ENCODE data around the gene ANKRD10. TPM values are rescaled to one million over a fixed set of nuclear protein-coding genes. Genes with fewer than 3 reads are reported as not detected.

The ANKRD10 gene
- total and polyA plus RNA-seq, 3 experiments from 2014 or later: 65.4 to 76.1 (median 65.8) TPM

- no peaks in the 10 kb centered on the region for H3K27me3 Mint-ChIP-seq
- POLR2A ChIA-PET: interaction anchor here (0.6 kb wide), 1 partner anchor 171 kb away, joined by 3 read pairs; no protein-coding TSS in a partner anchor
These were observed 31.3 kb downstream of the ANKRD10 start for GRCh38 chr13:110883542-110883941.

DNA sequence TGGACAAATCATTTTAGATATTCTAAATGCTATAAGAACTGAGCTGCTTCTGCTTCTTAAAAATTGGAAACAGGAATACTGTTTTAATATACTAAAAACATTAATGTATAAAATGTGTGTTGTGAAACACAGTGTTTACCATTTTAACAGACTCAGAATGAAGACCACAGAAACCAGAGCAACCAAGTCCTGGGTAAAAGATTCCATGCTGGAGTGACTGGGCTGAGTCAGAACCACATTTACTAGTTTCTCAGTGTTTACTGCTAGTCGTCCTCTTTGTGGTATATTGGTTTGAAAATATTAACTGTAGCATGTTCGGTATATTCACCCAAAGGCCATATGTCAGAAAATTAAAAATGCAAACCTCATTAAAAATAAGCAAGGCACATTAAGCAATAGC, 31.9 kb downstream of the ANKRD10 start:
- Mint-ChIP-seq H3K27me3 (no peaks in the 10 kb centered on the region), H3K27ac (no peak overlapping the region), H3K9me3 (no peaks in the 10 kb centered on the region), H3K4me1 (peaks cover 0 to 9% (median 6%) of the 10 kb centered on the region in 3 donors), H3K4me3 (no peak overlapping the region), H3K36me3 (peaks cover 0 to 19% (median 0%) of the 10 kb centered on the region in 3 donors)
- no peaks in the 10 kb centered on the region for H3K36me3 ChIP-seq (ENCODE audit: insufficient read depth, low read length)
- CTCF ChIA-PET: no interaction called here
- H3K27me3 ChIP-seq (ENCODE audit: insufficient read depth, low read length, poor library complexity, severe bottlenecking): no peaks in the 10 kb centered on the region
- H3K27ac ChIP-seq (ENCODE audit: low read depth, low read length): no peak overlapping the region
- H3K9me3 ChIP-seq (ENCODE audit: low read length): no peaks in the 10 kb centered on the region
- no peak for DNase-seq
- no peaks in the 10 kb centered on the region for H3K4me1 ChIP-seq (ENCODE audit: insufficient read depth, low read length)
- POLR2A ChIA-PET: interaction anchor here (0.6 kb wide), 1 partner anchor 171 kb away, joined by 3 read pairs; no protein-coding TSS in a partner anchor
- no peak overlapping the region for H3K4me3 ChIP-seq (ENCODE audit: low read length)

More at GRCh38 chr13:110883542-110883941, 31.3 kb downstream of the ANKRD10 start:
- Mint-ChIP-seq H3K4me3 (no peak overlapping the region), H3K27ac (no peak overlapping the region), H3K4me1 (peaks cover 0 to 9% (median 6%) of the 10 kb centered on the region in 3 donors), H3K36me3 (peaks cover 0 to 19% (median 0%) of the 10 kb centered on the region in 3 donors), H3K9me3 (no peaks in the 10 kb centered on the region)
- no peaks in the 10 kb centered on the region for H3K4me1 ChIP-seq (ENCODE audit: insufficient read depth, low read length)
- DNase-seq: no peak
- H3K27ac ChIP-seq (ENCODE audit: low read depth, low read length): no peak overlapping the region
- H3K4me3 ChIP-seq (ENCODE audit: low read length): no peak overlapping the region
- no peaks in the 10 kb centered on the region for H3K27me3 ChIP-seq (ENCODE audit: insufficient read depth, low read length, poor library complexity, severe bottlenecking)
- H3K36me3 ChIP-seq (ENCODE audit: insufficient read depth, low read length): no peaks in the 10 kb centered on the region
- CTCF ChIA-PET: no interaction called here
- H3K9me3 ChIP-seq (ENCODE audit: low read length): no peaks in the 10 kb centered on the region

DNA sequence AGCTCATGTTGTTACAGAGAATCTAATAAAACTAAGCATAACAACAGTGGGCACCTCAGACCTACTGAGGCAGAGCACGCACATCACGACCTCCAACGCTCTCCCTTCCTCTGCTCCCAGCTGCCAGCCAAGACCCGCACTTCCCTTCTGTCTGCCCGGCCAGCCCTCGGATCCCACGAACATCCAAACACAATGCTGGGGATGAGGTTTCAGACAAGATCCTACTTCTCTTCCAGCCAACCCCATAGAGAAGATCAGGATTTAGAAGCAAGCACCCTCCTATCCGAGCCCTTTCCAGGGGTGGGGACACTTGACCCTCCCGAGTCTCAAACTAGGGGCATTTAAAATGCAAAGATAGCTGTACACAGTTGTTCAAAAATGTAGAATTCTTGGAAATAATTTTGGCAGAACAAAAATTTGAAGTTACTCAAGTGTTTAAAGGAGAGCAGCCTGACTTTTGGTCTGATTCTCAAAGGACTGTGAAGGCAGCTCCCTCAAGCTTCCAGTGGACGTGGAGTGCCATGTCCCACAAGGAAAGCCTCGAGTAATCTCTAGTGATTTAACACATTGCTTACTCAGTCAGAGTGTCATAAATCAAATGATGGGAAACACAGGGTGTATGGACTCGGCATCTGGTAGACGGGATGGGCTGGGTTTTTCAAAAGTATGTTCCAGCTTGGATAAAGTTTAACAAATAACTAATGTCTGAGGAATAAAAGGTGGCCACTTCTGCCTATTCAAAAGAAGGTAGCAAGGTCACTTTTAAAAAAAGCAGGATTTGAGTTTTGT, 32.8 kb downstream of the ANKRD10 start:
- no peaks in the 10 kb centered on the region for H3K9me3 ChIP-seq (ENCODE audit: low read length)
- Mint-ChIP-seq H3K27ac (no peak overlapping the region), H3K27me3 (no peaks in the 10 kb centered on the region), H3K9me3 (no peaks in the 10 kb centered on the region), H3K36me3 (peaks cover 0 to 19% (median 0%) of the 10 kb centered on the region in 3 donors), H3K4me1 (peaks cover 0 to 6% (median 6%) of the 10 kb centered on the region in 3 donors), H3K4me3 (no peak overlapping the region)
- POLR2A ChIA-PET: no interaction called here
- no peaks in the 10 kb centered on the region for H3K4me1 ChIP-seq (ENCODE audit: insufficient read depth, low read length)
- no peak overlapping the region for H3K27ac ChIP-seq (ENCODE audit: low read depth, low read length)
- H3K36me3 ChIP-seq (ENCODE audit: insufficient read depth, low read length): no peaks in the 10 kb centered on the region
- no peaks in the 10 kb centered on the region for H3K27me3 ChIP-seq (ENCODE audit: insufficient read depth, low read length, poor library complexity, severe bottlenecking)
- CTCF ChIA-PET: no interaction called here
- no peak for DNase-seq
- H3K4me3 ChIP-seq (ENCODE audit: low read length): no peak overlapping the region

DNA sequence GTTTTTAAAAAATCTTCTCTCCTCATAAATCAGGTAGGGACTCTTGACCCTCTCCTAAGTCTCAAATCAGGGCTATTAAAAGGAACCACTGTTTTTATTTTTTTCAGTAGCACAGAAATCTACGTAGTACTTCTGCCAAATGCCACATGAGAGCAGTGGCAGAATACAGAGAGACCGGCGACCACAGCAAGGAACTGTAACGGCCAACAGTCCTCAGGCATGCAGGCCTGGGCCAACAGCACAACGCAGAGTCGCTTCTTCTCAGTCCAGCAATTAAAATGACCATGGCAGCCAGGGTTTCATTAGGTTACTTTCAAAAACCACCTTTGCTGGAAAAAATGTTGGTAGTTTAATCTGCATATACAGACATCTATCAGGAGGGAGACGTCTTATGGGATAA, 34.2 kb downstream of the ANKRD10 start:
- Histone ChIP-seq H3K27ac (ENCODE audit: low read depth, low read length) (no peak overlapping the region), H3K27me3 (ENCODE audit: insufficient read depth, low read length, poor library complexity, severe bottlenecking) (no peaks in the 10 kb centered on the region), H3K9me3 (ENCODE audit: low read length) (no peaks in the 10 kb centered on the region), H3K4me1 (ENCODE audit: insufficient read depth, low read length) (no peaks in the 10 kb centered on the region), H3K4me3 (ENCODE audit: low read length) (no peak overlapping the region), H3K36me3 (ENCODE audit: insufficient read depth, low read length) (no peaks in the 10 kb centered on the region)
- Mint-ChIP-seq H3K4me3 (peak overlapping the region in 1 of 7 donors; percentile 27), H3K27ac (no peak overlapping the region), H3K4me1 (peaks cover 0 to 3% (median 1%) of the 10 kb centered on the region in 3 donors), H3K9me3 (no peaks in the 10 kb centered on the region), H3K36me3 (peaks cover 0 to 19% (median 0%) of the 10 kb centered on the region in 3 donors), H3K27me3 (no peaks in the 10 kb centered on the region)
- POLR2A ChIA-PET: no interaction called here
- DNase-seq: no peak
- CTCF ChIA-PET: no interaction called here

- ChIA-PET POLR2A (no interaction called here), CTCF (no interaction called here)
- Histone ChIP-seq H3K27ac (ENCODE audit: low read depth, low read length) (no peak overlapping the region), H3K4me1 (ENCODE audit: insufficient read depth, low read length) (peaks cover 4% of the 10 kb centered on the region), H3K36me3 (ENCODE audit: insufficient read depth, low read length) (no peaks in the 10 kb centered on the region), H3K9me3 (ENCODE audit: low read length) (no peaks in the 10 kb centered on the region), H3K27me3 (ENCODE audit: insufficient read depth, low read length, poor library complexity, severe bottlenecking) (no peaks in the 10 kb centered on the region), H3K4me3 (ENCODE audit: low read length) (no peak overlapping the region)
- H3K4me3 Mint-ChIP-seq: no peak overlapping the region
- H3K9me3 Mint-ChIP-seq: no peaks in the 10 kb centered on the region
- H3K4me1 Mint-ChIP-seq: peaks cover 6 to 7% (median 7%) of the 10 kb centered on the region in 3 donors
- H3K36me3 Mint-ChIP-seq: peaks cover 0 to 19% (median 0%) of the 10 kb centered on the region in 3 donors
- H3K27me3 Mint-ChIP-seq: peaks cover 0 to 4% of the 10 kb centered on the region in 2 donors
- no peak for DNase-seq
- H3K27ac Mint-ChIP-seq: no peak overlapping the region
These were observed 35.4 kb downstream of the ANKRD10 start for GRCh38 chr13:110879482-110879881.

DNA sequence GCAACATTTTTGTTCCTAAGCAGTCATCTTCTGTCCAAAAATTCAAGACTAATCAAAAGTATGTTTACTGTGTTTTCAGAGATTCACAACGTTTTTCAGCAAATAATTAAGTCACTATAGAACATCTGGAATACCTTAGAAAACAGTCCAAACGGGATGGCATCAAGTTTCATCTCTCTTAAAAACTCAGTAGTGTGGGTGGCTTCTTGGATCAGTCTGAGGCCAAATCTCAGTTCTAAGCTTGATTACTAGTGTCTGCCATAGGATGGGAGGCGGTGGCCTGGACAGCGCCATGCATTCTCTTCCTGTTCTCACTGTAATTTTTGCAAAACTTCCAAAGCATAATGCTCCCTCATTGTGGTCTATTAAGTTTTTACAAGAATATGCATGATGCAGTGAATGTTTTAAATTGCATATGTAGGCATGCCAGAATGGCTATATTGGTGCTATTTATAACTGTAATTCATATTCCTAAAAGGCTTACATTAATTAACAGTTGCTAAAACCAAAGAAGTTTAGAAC, 37.1 kb downstream of the ANKRD10 start:
- ChIA-PET POLR2A (no interaction called here), CTCF (no interaction called here)
- Histone ChIP-seq H3K27ac (ENCODE audit: low read depth, low read length) (no peak overlapping the region), H3K9me3 (ENCODE audit: low read length) (no peaks in the 10 kb centered on the region), H3K36me3 (ENCODE audit: insufficient read depth, low read length) (no peaks in the 10 kb centered on the region), H3K27me3 (ENCODE audit: insufficient read depth, low read length, poor library complexity, severe bottlenecking) (no peaks in the 10 kb centered on the region), H3K4me1 (ENCODE audit: insufficient read depth, low read length) (peaks cover 14% of the 10 kb centered on the region), H3K4me3 (ENCODE audit: low read length) (no peak overlapping the region)
- Mint-ChIP-seq H3K36me3 (peaks cover 0 to 17% (median 0%) of the 10 kb centered on the region in 3 donors), H3K27me3 (peaks cover 0 to 8% of the 10 kb centered on the region in 2 donors), H3K27ac (no peak overlapping the region), H3K9me3 (no peaks in the 10 kb centered on the region), H3K4me3 (no peak overlapping the region), H3K4me1 (peaks cover 6 to 7% (median 7%) of the 10 kb centered on the region in 3 donors)
- no peak for DNase-seq

- POLR2A ChIA-PET: no interaction called here
- Mint-ChIP-seq H3K9me3 (no peaks in the 10 kb centered on the region), H3K36me3 (peaks cover 0 to 13% (median 0%) of the 10 kb centered on the region in 3 donors)
These were observed 38.3 kb downstream of the ANKRD10 start for GRCh38 chr13:110876609-110877008.

DNA sequence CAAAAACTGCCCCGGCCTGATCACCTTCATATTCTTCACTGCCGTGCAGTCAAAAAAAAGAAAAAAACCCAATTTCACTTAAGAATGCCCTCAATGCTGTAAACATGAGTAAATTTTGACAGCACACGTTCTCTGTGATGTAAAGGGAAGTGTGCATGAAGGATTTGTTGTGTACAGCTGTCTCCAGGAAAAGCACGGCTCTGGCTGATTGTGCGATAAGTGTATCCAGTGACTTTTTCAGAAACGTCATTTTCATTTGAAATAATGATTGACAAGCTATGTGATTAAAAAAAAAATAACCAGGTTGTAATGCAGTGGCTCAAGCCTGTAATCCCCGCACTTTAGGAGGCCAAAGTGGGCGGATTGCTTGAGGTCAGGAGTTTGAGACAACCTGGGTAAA, 39.6 kb downstream of the ANKRD10 start:
- peaks cover 13 to 24% of the 10 kb centered on the region in 2 donors for H3K27me3 Mint-ChIP-seq
- no peaks in the 10 kb centered on the region for H3K9me3 ChIP-seq (ENCODE audit: low read length)
- ChIA-PET POLR2A (no interaction called here), CTCF (no interaction called here)
- peaks cover 14% of the 10 kb centered on the region for H3K4me1 ChIP-seq (ENCODE audit: insufficient read depth, low read length)
- H3K27ac ChIP-seq (ENCODE audit: low read depth, low read length): no peak overlapping the region
- H3K4me3 Mint-ChIP-seq: peak overlapping the region in 6 of 7 donors; percentile 1 to 82 (median 68)
- H3K36me3 ChIP-seq (ENCODE audit: insufficient read depth, low read length): no peaks in the 10 kb centered on the region
- H3K27me3 ChIP-seq (ENCODE audit: insufficient read depth, low read length, poor library complexity, severe bottlenecking): no peaks in the 10 kb centered on the region
- H3K9me3 Mint-ChIP-seq: no peaks in the 10 kb centered on the region
- no peak for DNase-seq
- H3K36me3 Mint-ChIP-seq: peaks cover 0 to 3% (median 0%) of the 10 kb centered on the region in 3 donors
- no peak overlapping the region for H3K27ac Mint-ChIP-seq
- peak overlapping the region; percentile 24 for H3K4me3 ChIP-seq (ENCODE audit: low read length)
- peaks cover 6 to 12% (median 7%) of the 10 kb centered on the region in 3 donors for H3K4me1 Mint-ChIP-seq

More at GRCh38 chr13:110876609-110877008, 38.3 kb downstream of the ANKRD10 start:
- H3K4me1 ChIP-seq (ENCODE audit: insufficient read depth, low read length): peaks cover 14% of the 10 kb centered on the region
- H3K27ac Mint-ChIP-seq: no peak overlapping the region
- H3K4me3 Mint-ChIP-seq: no peak overlapping the region
- CTCF ChIA-PET: no interaction called here
- H3K27ac ChIP-seq (ENCODE audit: low read depth, low read length): no peak overlapping the region
- H3K27me3 ChIP-seq (ENCODE audit: insufficient read depth, low read length, poor library complexity, severe bottlenecking): no peaks in the 10 kb centered on the region
- H3K4me1 Mint-ChIP-seq: peaks cover 6 to 7% (median 7%) of the 10 kb centered on the region in 3 donors
- no peak for DNase-seq
- H3K27me3 Mint-ChIP-seq: peaks cover 3 to 10% of the 10 kb centered on the region in 2 donors
- no peak overlapping the region for H3K4me3 ChIP-seq (ENCODE audit: low read length)
- H3K36me3 ChIP-seq (ENCODE audit: insufficient read depth, low read length): no peaks in the 10 kb centered on the region
- no peaks in the 10 kb centered on the region for H3K9me3 ChIP-seq (ENCODE audit: low read length)
